Measurements from ENCODE around the gene ZNF799.
"Not testable (repeated sequence)": the region's sequence is repeated elsewhere in the genome, so short reads cannot be mapped to it uniquely, and the experiment has no call there.

DNA sequence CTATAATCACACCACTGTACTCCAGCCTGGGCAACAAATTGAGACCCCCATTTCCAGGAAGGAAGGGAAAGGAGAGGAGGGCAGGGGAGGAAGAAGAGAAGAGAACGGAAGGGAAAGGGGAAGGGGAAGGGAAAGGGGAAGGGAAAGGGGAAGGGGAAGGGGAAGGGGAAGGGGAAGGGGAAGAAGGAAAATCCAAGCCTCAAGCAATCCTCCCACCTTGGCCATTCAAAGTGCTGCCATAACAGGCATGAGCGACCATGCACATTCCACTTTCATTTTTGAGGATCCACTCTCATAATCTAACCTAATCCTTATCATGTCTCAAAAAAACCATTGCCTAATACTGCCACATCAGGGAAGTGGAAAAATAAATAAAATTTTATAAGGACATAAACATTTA lies 14.7 kb downstream of the ZNF799 start:
- TF ChIP-seq EP300 (IDR thresholded peaks at IDR 0.05); POLR2A (IDR thresholded peaks at IDR 0.05; ENCODE audit: low read depth): not testable (repeated sequence)

All from esophagus muscularis mucosa (tissue), 2 donors.